RKO (cell line): ENCODE results near the gene DNPH1.
A peak's percentile ranks its signal among the peaks of the same experiment; 100 is the strongest.

Source experiments
- DNase-seq: peaks from one replicate; pipeline ENCODE4 v3.0.0-alpha.2; 2016; ENCODE audit warnings: low spot score

Gene DNPH1

GRCh38 chr6:43211955-43212354 lies 17.3 kb downstream of the DNPH1 start:
- no peak for DNase-seq

DNA sequence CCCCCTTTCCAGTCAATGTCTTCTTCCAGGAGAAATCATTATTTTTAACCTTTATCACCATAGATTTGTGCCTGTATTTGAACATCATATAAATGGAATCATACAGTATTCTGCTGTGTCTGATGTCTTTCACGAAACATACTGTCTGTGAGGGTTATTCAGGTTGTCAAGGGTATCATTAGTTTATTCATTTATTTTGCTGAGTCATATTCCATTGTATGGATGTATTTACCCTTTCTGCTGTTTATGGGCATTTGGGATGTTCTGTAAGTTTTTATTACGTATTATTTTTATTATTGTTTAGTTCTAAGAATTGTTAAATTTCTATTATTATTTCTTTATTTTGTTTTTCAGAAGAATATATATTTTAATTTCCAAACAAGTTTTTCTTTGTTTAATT lies 22.0 kb downstream of the DNPH1 start:
- no peak for DNase-seq

- DNase-seq, result no peak
These were observed 23.4 kb downstream of the DNPH1 start for GRCh38 chr6:43205849-43206248.

- DNase-seq, result no peak
These were observed 24.8 kb downstream of the DNPH1 start for GRCh38 chr6:43204271-43205105.

DNA sequence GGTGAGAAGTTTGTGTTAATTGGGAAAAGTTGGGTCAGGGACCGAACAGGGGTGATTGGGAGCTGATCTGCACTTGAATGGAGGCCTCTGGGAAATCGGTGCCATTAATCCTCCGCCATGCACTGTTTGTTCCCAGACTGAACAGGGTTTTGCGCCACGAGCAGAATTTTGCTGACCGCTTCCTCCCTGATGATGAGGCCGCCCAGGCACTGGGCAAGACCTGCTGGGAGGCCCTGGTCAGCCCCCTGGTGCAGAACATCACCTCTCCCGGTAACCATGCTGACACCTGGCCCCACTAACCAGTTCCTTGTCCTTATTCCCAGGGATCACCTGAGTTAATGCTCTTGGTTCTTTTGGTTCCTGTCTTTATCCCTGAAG lies 25.6 kb downstream of the DNPH1 start:
- DNase-seq, result no peak

GRCh38 chr6:43203029-43203717 lies 26.1 kb downstream of the DNPH1 start:
- DNase-seq, result no peak

DNA sequence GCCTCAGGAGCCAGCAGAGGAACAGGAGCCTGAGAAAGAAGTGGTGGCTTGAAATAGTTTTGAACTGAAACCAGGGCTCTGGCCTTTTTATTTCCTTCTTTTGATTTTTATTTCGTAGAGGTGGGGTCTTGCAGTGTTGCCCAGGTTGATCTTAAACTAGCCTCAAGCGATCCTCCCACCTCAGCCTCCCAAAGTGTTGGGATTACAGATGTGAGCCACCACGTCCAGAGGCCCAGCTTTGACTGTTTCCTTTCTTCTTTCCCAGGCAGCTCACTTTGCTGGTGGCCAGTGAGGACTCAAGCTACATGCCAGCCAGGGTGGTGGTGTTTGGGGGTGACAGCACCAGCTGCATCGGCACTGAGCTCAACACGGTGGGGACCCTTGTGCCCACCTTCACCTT lies 26.8 kb downstream of the DNPH1 start:
- DNase-seq, result no peak

DNA sequence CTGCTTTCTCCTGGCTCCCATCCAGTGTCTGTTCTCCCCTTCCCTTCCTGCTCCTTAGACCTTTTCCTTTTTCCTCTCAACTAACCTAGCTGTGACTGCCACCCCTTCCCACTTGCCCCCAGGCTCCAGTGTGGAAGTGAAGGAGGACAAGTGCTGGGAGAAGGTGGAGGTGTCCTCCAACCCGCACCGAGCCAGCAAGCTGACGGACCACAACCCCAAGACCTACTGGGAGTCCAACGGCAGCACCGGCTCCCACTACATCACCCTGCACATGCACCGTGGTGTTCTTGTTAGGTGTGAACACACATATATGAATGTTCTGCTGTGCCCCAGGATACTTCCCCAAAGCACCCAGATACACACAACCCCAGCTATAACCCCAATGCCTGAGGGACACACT lies 28.7 kb downstream of the DNPH1 start:
- no peak for DNase-seq

DNA sequence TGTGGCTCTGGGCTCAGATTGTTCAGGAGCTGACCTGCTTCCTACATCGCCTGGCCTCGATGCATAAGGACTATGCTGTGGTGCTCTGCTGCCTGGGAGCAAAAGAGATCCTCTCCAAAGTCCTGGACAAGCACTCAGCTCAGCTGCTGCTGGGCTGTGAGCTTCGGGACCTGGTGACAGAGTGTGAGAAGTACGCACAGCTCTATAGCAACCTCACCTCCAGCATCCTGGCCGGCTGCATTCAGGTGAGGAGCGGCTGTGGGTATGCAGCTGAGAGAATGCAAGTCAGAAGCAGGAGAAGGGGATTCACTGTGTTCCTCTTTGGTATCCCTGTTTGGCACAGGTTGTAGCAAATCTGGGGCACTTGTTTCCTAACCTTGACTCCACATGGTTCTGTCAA lies 29.4 kb downstream of the DNPH1 start:
- no peak for DNase-seq

DNA sequence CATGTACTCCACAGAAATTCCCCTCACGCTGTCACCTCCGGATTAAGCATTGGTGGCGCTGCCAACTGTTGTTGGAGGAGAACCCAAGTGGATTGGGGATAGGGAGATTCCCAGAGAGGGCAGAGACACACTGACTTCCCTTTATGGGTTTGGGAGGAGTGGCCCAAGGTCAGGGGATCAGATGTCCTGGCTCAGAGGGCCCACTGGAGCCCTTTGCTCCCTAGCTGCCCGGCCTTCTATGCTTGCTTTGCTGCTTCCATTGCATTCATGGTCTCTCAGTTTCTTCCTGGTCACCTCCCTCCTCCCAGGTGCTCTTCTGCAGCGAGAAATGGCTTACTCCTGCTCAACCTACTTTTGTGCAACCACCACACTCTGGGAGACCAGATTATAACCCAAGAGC lies 32.9 kb downstream of the DNPH1 start:
- no peak for DNase-seq

- no peak for DNase-seq
These were observed 35.4 kb downstream of the DNPH1 start for GRCh38 chr6:43193929-43194328.

DNA sequence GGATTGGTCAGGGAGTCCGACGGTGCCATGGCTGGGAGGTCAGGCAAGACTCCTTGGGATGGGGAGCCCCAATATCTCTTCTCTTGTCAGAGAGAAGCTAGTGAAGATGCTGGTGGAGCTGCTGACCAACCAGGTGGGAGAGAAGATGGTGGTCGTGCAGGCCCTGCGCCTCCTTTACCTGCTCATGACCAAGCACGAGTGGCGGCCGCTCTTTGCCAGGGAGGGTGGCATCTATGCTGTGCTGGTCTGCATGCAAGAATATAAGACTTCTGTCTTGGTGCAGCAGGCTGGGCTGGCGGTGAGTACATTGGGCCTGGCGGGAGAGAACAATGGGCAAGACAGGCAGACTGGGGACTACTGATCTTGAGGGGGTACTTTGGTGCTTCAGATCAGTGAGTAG lies 36.4 kb downstream of the DNPH1 start:
- DNase-seq, result no peak

- DNase-seq, result no peak
These were observed 39.4 kb downstream of the DNPH1 start for GRCh38 chr6:43189776-43190304.

GRCh38 chr6:43188426-43188825 lies 40.9 kb downstream of the DNPH1 start:
- no peak for DNase-seq

DNA sequence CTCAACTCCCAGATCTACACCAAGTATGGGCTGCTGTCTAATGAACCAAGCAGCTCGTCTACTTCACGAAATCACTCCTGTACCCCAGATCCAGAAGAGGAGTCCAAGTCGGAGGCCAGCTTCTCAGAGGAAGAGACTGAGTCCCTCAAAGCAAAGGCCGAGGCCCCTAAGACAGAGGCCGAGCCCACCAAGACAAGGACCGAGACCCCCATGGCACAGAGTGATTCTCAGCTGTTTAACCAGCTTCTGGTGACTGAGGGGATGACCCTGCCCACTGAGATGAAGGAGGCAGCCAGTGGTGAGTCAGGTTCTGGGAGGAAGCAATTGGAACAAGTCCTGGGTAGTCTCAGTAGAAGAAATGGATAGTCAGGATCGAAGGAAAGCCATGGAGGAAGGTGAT lies 41.5 kb downstream of the DNPH1 start:
- no peak for DNase-seq

DNA sequence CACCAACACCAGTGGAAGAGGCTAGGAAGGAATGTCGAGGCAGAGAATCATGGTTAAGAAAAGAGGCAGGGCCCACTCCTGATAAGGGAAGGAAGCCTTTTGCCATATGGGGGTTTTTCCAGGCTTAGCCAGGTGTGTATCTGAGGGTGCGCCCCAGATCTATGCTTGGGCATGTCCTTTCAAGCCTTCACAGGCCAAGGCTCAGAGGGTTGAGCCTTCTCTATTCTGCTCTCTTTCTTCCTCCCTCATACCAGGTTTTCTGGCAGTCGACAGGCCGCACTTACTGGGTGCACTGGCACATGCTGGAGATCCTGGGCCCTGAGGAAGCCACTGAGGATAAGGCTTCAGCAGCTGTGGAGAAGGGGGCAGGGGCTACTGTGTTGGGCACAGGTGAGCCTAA lies 42.6 kb downstream of the DNPH1 start:
- DNase-seq, result no peak

DNA sequence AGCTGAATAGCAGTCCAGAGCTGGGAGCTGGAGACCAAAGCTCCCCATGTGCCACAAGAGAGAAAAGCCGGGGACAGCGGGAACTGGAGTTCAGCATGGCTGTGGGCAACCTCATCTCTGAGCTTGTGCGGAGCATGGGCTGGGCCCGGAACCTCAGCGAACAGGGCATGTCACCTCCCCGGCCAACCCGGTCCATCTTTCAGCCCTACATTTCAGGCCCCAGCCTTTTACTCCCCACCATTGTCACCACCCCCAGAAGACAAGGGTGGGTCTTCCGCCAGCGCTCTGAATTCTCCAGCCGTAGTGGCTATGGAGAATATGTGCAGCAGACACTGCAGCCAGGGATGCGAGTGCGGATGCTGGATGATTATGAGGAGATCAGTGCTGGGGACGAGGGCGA lies 43.3 kb downstream of the DNPH1 start:
- DNase-seq, result no peak

- DNase-seq, result no peak
These were observed 43.8 kb downstream of the DNPH1 start for GRCh38 chr6:43185391-43185985.

GRCh38 chr6:43184268-43184985 lies 44.9 kb downstream of the DNPH1 start:
- no peak for DNase-seq

GRCh38 chr6:43183441-43183840 lies 45.8 kb downstream of the DNPH1 start:
- no peak for DNase-seq

GRCh38 chr6:43181942-43182860 lies 47.1 kb downstream of the DNPH1 start, which contains the start of gene CUL9:
CUL9 (plus strand) TSS chr6:43182196; CDS start chr6:43184311, 2,115 bp downstream.
- peak; percentile 79 for DNase-seq
